D721Med (cell line): ENCODE data around the gene PPT2.

ENCODE experiments used
- DNase-seq: peaks from one replicate; pipeline ENCODE4 v3.0.0; 2011; ENCODE audit warnings: low spot score; ENCODE audit not compliant: insufficient read length
- FAIRE-seq: peaks from 2 replicates; lab custom pipeline; 2011; peaks lifted over from hg19 to GRCh38; lab: Jason Lieb, UNC
- CTCF ChIP-seq: IDR thresholded peaks from 2 replicates; pipeline ENCODE4 v1.5.1; 2012; ENCODE audit warnings: mild to moderate bottlenecking, control low read depth; ENCODE audit not compliant: insufficient read depth; ENCODE audit errors: missing control alignments

Gene PPT2

DNA sequence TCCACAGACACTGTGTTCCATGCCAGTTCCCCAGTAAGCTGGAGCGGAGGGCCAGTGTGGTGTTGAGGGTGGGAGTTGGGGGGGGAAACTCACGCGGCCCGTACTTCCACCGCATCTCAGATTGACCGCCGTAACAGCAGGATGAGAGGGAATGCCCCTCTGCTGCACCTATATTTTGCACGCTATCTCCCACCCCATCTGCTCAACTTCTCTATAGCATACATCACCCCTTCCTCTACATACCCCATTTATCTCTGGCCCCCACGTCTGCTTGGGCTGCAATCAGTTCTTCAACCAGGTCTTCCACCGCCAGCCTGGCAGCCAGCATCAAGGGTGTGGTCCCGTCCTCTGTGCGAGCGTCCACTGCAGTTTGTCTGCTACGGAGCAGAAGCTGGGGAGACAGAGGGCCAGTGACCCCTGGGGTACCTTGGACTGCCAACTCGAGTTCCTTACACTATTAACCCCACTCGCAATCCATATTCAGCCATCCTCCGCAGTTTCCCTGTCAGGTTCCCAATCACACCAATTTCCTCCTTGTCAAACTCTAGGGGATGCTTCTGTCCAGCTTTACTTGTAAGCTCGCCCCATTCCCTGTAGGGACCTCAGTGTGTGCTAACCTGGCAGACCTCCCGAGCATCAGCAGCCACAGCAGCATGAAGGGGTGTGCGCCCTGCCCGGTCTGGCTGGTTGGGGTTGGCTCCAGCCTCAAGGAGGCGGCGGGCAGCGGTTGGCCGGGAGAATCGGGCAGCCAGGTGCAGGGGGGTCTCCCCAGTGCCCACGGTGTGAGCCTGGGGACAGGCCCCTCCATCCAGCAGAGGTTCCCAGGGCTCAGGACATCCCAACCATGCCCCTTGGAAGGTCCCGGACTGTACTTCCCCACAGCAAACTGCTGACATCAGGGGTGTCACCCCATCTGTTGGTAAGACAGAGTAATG, 43.0 kb downstream of the PPT2 start:
- DNase-seq, result no peak
- FAIRE-seq, result no peak
- TF ChIP-seq CTCF, result no peak

DNA sequence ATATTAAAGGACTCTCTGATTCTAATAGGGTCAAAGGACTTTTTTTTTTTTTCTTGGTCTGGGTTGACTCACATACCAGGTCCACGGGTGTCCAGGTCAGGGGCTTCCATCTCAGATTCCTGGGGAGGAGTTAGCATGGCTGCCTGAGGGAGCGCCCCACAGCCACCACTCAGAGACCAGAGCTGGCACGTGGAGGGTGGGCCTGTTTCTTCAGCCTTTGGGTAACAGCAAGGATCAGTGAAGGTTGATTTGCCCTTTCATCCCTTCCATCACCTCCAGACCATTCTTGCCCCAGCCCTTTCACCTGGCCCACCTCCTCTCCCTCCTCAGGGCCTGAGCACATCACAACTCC, 44.4 kb downstream of the PPT2 start:
- no peak for TF ChIP-seq CTCF
- FAIRE-seq, result no peak
- no peak for DNase-seq

- TF ChIP-seq CTCF, result no peak
- FAIRE-seq, result no peak
- DNase-seq, result no peak
These were observed 44.9 kb downstream of the PPT2 start for GRCh38 chr6:32198866-32199265.

DNA sequence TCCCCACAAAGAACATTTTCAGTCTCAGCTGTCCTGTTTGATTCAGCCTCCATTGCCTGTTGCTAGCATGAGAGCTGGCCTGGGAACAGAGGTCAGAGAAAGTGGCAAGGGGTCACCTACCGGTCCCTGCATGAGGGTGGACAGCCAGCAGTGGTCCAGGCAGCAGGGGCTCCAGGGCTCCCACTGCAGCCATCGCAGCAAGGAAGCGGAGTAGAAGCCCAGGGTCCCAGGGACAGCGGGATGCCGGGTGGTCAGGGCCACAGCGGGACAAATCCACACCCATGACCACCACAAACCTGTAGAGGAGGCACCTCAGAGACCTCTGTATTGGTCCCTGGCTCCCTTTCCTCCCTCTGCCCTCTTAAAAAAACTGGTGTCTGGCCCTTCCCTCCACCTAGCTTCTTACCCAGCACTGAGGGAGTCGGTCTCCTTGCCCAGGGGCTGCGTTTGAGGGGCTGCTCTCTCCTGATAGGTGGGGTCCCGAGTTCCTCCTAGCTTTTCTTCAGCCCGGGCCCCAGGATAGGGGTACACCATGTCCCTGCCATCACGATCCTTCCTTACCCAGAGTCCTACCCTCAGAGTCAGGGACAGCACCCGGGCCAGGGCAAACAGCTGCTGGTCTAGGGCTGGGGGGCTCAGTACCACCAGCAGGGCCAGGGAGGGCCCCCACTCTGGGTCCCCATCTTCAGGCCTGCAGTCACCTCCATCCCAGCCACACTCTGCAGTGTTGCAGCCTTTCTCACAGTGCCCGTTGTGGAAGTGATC, 47.0 kb downstream of the PPT2 start:
- FAIRE-seq, result no peak
- TF ChIP-seq CTCF, result no peak
- no peak for DNase-seq

DNA sequence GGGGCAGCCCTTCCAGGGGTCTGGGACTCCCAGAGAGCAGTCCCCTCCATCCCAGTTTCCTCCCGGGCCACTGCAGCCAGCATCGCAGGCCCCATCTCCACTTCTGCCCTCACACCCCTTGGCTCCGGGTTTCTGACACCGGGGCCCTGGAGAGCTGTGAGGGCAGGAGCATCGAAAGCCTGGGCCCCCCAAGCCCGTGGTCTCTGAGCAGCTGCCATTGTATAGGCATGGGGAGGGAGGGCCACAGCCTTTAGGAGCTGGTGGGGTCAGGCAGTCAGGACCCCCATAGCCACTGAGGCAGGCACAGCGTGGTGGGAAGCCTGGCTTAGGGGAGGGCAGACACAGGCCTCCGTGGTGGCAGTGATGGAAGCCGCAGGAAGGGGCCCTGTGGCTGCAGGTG, 48.2 kb downstream of the PPT2 start:
- DNase-seq (no peak), FAIRE-seq (no peak)
- TF ChIP-seq CTCF, result no peak

DNA sequence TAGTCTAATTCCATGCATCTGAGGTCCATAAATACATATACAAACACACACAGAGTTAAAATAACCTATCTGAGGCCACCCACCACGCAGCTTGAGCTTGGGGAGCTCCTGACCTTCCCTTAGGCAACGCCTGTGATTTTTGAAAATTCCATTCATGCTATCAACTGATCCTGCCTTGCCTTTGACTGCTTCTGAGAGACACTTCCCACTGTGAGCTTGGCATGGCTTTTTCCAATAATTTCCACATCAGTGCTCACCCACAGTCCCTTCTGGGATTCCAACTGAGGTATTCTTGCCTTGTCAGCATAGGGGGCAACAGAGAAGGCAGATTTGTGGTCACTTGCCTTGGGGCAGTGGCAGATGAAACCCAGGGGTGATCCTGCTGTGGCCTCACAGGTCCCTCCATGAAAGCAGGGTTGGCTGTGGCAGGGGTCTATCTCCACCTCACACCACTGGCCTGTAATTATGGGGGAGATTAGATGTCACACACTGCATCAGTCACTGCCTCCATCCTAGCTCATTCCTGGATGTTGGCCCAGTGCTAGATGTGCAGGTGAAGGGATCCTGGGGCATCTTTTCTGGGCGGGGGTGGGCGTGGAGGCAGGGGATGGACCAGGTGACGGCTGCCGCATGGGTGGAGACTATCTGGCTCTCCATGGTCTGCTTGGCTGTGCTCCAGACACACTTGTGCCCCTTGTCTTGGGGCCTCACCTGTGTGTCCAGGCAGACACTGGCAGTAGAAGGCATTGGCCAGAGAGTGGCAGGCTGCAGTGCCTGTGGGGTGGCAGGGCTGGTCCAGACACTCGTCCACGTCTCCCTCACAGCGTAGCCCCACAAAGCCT, 49.7 kb downstream of the PPT2 start:
- TF ChIP-seq CTCF, result no peak
- DNase-seq, result no peak
- FAIRE-seq, result no peak
